Hepatic stellate cell (primary cell): ENCODE data around the gene SEMA6B.

Experiments
- DNase-seq: peaks from one replicate; pipeline ENCODE4 v3.0.0; 2011; ENCODE audit warnings: low spot score

SEMA6B gene

DNA sequence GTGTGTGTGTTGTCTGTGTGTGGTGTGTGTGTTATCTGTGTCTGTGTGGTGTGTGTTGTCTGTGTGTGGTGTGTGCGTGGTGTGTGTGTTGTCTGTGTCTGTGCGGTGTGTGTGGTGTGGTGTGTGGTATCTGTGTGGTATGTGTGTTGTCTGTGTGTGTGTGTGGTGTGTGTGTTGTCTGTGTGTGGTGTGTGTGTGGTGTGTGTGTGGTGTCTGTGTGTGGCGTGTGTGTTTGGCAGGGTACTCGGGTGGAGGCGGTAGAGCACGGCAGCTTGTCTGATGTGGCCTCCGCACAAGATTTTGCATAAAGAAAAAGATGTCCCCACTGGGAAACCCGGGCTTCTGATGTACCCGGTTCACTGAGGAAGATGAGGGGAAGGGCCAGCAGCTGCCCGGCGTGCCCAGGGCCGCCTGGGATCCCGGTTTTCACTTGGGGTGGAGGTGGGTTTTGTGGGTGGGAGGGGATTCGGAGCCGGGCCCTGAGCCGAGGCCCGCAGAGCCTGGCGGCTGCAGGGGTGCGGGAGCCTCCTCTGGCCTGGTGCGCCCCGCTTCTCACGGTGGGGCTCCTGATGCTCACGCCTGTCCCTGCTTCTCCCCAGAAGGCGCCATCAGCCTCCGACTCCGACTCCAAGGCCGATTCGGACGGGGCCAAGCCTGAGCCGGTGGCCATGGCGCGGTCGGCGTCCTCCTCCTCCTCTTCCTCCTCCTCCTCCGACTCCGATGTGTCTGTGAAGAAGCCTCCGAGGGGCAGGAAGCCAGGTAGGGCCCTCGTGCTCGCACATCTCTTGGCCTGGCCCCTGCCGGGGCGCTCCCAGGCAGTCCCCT, 66.2 kb downstream of the SEMA6B start:
- no peak for DNase-seq
